ENCODE data around the gene PRELID1.
"Not testable (repeated sequence)": the region's sequence is repeated elsewhere in the genome, so short reads cannot be mapped to it uniquely, and the experiment has no call there.

PRELID1 gene

GRCh38 chr5:177303121-177303924 is at the start of gene PRELID1, which contains the start of gene RAB24:
Gene PRELID1, plus strand, starts transcription at chr5:177303799. Its CDS starts 187 bp downstream, at chr5:177303986.
Gene RAB24, minus strand, starts transcription at chr5:177303719. Its CDS starts 431 bp downstream, at chr5:177303288.
- Histone ChIP-seq H3K4me3 (ENCODE audit: low read depth in 1 of 2, low read length in 1 of 2) (peak within 1 kb of the TSS; percentile 79 to 99), H3K4me1 (ENCODE audit: control insufficient read depth in 1 of 2, insufficient read depth in 1 of 2, low read depth in 1 of 2, low read length in 1 of 2) (peaks cover 85 to 89% of the 10 kb centered on the region in 2 experiments)
- TF ChIP-seq CTCF (IDR thresholded peaks at IDR 0.05) = peak; percentile 71

GRCh38 chr5:177256296-177256695 is 47.3 kb upstream of the PRELID1 start:
- H3K4me3 ChIP-seq (ENCODE audit: low read depth in 1 of 2, low read length in 1 of 2) = no peak overlapping the region
- no peak for TF ChIP-seq CTCF (IDR thresholded peaks at IDR 0.05)
- no peaks in the 10 kb centered on the region for H3K4me1 ChIP-seq (ENCODE audit: control insufficient read depth in 1 of 2, insufficient read depth in 1 of 2, low read depth in 1 of 2, low read length in 1 of 2)
- H3K36me3 ChIP-seq = peaks cover 92% of the 10 kb centered on the region
- H3K27ac ChIP-seq = no peak overlapping the region
- no peaks in the 10 kb centered on the region for H3K9me3 ChIP-seq
- H3K27me3 ChIP-seq = no peaks in the 10 kb centered on the region

More at GRCh38 chr5:177303121-177303924, at the start of gene PRELID1, which contains the start of gene RAB24:
- Histone ChIP-seq H3K36me3 (peaks cover 62% of the 10 kb centered on the region), H3K27ac (peak within 1 kb of the TSS; percentile 95), H3K27me3 (no peaks in the 10 kb centered on the region), H3K9me3 (no peaks in the 10 kb centered on the region)

- H3K36me3 ChIP-seq = peaks cover 88% of the 10 kb centered on the region
- not testable (repeated sequence) for H3K4me3 ChIP-seq (ENCODE audit: low read depth in 1 of 2, low read length in 1 of 2); H3K27me3 ChIP-seq; H3K27ac ChIP-seq; H3K9me3 ChIP-seq; H3K4me1 ChIP-seq (ENCODE audit: control insufficient read depth in 1 of 2, insufficient read depth in 1 of 2, low read depth in 1 of 2, low read length in 1 of 2)
Observed at GRCh38 chr5:177258711-177259110, 44.9 kb upstream of the PRELID1 start.

- no peak for TF ChIP-seq CTCF (IDR thresholded peaks at IDR 0.05)
- no peaks in the 10 kb centered on the region for H3K4me1 ChIP-seq (ENCODE audit: control insufficient read depth in 1 of 2, insufficient read depth in 1 of 2, low read depth in 1 of 2, low read length in 1 of 2)
- no peak overlapping the region for H3K27ac ChIP-seq
- H3K27me3 ChIP-seq = no peaks in the 10 kb centered on the region
- H3K36me3 ChIP-seq = peaks cover 78% of the 10 kb centered on the region
- no peak overlapping the region for H3K4me3 ChIP-seq (ENCODE audit: low read depth in 1 of 2, low read length in 1 of 2)
- no peaks in the 10 kb centered on the region for H3K9me3 ChIP-seq
Observed at GRCh38 chr5:177260961-177261360, 42.6 kb upstream of the PRELID1 start.

- H3K4me1 ChIP-seq (ENCODE audit: control insufficient read depth in 1 of 2, insufficient read depth in 1 of 2, low read depth in 1 of 2, low read length in 1 of 2) = no peaks in the 10 kb centered on the region
- peaks cover 78% of the 10 kb centered on the region for H3K36me3 ChIP-seq
- H3K27ac ChIP-seq = no peak overlapping the region
- no peak for TF ChIP-seq CTCF (IDR thresholded peaks at IDR 0.05)
- H3K9me3 ChIP-seq = no peaks in the 10 kb centered on the region
- H3K4me3 ChIP-seq (ENCODE audit: low read depth in 1 of 2, low read length in 1 of 2) = no peak overlapping the region
- no peaks in the 10 kb centered on the region for H3K27me3 ChIP-seq
Observed at GRCh38 chr5:177261510-177261909, 42.1 kb upstream of the PRELID1 start.

GRCh38 chr5:177264178-177264577 is 39.4 kb upstream of the PRELID1 start:
- no peak overlapping the region for H3K27ac ChIP-seq
- H3K4me1 ChIP-seq (ENCODE audit: control insufficient read depth in 1 of 2, insufficient read depth in 1 of 2, low read depth in 1 of 2, low read length in 1 of 2) = no peaks in the 10 kb centered on the region
- H3K27me3 ChIP-seq = no peaks in the 10 kb centered on the region
- H3K36me3 ChIP-seq = peaks cover 79% of the 10 kb centered on the region
- no peak overlapping the region for H3K4me3 ChIP-seq (ENCODE audit: low read depth in 1 of 2, low read length in 1 of 2)
- TF ChIP-seq CTCF (IDR thresholded peaks at IDR 0.05) = no peak
- H3K9me3 ChIP-seq = no peaks in the 10 kb centered on the region

Measured in neutrophil (primary cell).